Kidney epithelial cell (primary cell): ENCODE results near the gene CFAP157. TPM values are rescaled to one million over a fixed set of nuclear protein-coding genes. Genes with fewer than 3 reads are reported as not detected.

Experiments
- DNase-seq: peaks from one replicate; pipeline ENCODE4 v3.0.0-alpha.2; 2010; ENCODE audit warnings: low read depth
- H3K27me3 ChIP-seq: 2 replicates; pipeline ENCODE4 v1.6.0; 2011; ENCODE audit warnings: low read length; ENCODE audit not compliant: control insufficient read depth, insufficient read depth
- H3K36me3 ChIP-seq: 2 replicates; pipeline ENCODE4 v1.5.1; 2011; ENCODE audit warnings: low read length; ENCODE audit not compliant: control insufficient read depth, insufficient read depth
- H3K4me3 ChIP-seq: 2 replicates; pipeline ENCODE4 v1.5.1; 2011; ENCODE audit warnings: low read depth, mild to moderate bottlenecking, control low read depth, low read length
- total RNA-seq: library from RNA; depleted of rRNA; stranded (reverse); fragments of >200 nt; gene quantifications from 2 replicates; pipeline ENCODE4 v1.2.3, GENCODE V29; 2015
- TF ChIP-seq, protein P1 (sequence below): IDR thresholded peaks from 2 replicates; pipeline ENCODE4 v1.5.1; 2011; ENCODE audit warnings: mild to moderate bottlenecking, moderate library complexity, low read length, control low read depth, inconsistent platforms; ENCODE audit not compliant: insufficient read depth, poor library complexity, severe bottlenecking

The CFAP157 gene
- total RNA-seq, 1 donor from 2014 or later, result not detected

- no peak for DNase-seq
- TF ChIP-seq, protein P1, sequence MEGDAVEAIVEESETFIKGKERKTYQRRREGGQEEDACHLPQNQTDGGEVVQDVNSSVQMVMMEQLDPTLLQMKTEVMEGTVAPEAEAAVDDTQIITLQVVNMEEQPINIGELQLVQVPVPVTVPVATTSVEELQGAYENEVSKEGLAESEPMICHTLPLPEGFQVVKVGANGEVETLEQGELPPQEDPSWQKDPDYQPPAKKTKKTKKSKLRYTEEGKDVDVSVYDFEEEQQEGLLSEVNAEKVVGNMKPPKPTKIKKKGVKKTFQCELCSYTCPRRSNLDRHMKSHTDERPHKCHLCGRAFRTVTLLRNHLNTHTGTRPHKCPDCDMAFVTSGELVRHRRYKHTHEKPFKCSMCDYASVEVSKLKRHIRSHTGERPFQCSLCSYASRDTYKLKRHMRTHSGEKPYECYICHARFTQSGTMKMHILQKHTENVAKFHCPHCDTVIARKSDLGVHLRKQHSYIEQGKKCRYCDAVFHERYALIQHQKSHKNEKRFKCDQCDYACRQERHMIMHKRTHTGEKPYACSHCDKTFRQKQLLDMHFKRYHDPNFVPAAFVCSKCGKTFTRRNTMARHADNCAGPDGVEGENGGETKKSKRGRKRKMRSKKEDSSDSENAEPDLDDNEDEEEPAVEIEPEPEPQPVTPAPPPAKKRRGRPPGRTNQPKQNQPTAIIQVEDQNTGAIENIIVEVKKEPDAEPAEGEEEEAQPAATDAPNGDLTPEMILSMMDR, result no peak
- Histone ChIP-seq H3K4me3 (no peak overlapping the region), H3K27me3 (peaks cover 52% of the 10 kb centered on the region), H3K36me3 (no peaks in the 10 kb centered on the region)
These were observed 42.5 kb downstream of the CFAP157 start for GRCh38 chr9:127749090-127749787.

- TF ChIP-seq, protein P1, result no peak
- Histone ChIP-seq H3K27me3 (peaks cover 60% of the 10 kb centered on the region), H3K4me3 (no peak overlapping the region), H3K36me3 (no peaks in the 10 kb centered on the region)
- no peak for DNase-seq
These were observed 44.7 kb downstream of the CFAP157 start for GRCh38 chr9:127751269-127752054.

GRCh38 chr9:127753148-127753547 is 46.4 kb downstream of the CFAP157 start:
- no peak for DNase-seq
- peaks cover 52% of the 10 kb centered on the region for H3K27me3 ChIP-seq
- no peak overlapping the region for H3K4me3 ChIP-seq
- H3K36me3 ChIP-seq, result no peaks in the 10 kb centered on the region
- TF ChIP-seq, protein P1, result no peak

DNA sequence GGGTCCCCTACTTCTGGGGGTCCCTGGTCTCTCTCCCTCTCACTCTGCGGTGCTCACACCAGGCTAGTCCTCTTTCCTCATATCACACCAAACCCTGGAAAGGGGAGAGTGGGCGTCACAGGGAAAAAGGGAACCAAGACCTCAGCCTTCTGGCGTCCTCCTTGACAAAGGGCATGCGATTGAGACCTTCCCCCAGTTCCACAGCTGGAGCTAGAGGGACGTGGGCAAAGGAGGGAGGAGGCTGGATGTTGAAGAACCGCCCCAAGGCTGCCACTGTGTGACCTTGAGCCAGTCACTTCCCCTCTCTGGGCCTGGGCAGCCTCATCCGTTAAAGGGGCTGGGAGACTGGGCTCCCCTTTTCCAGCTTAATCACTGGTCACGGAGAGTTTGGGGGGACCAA is 46.8 kb downstream of the CFAP157 start:
- DNase-seq, result no peak
- TF ChIP-seq, protein P1, result no peak
- Histone ChIP-seq H3K4me3 (no peak overlapping the region), H3K27me3 (peaks cover 51% of the 10 kb centered on the region), H3K36me3 (no peaks in the 10 kb centered on the region)

GRCh38 chr9:127754099-127755060 is 47.6 kb downstream of the CFAP157 start:
- TF ChIP-seq, protein P1, result no peak
- H3K27me3 ChIP-seq, result peaks cover 45% of the 10 kb centered on the region
- no peak for DNase-seq
- H3K4me3 ChIP-seq, result no peak overlapping the region
- H3K36me3 ChIP-seq, result no peaks in the 10 kb centered on the region
